A549 (cell line): ENCODE measurements around the gene CDC23. TPM values are rescaled to one million over a fixed set of nuclear protein-coding genes. Genes with fewer than 3 reads are reported as not detected.

ENCODE experiments used
- ATAC-seq, 2 experiments: fragments of 200-7000 bp in 1 of 2; fragments of >200 bp in 1 of 2; cut with Nextera tagmentation in 1 of 2; cut with Tn5 transposase in 1 of 2; 3 replicates each; pipeline versions ENCODE4 v1.8.0 to v1.9.1; 2018 to 2020; ENCODE audit warnings: mild to moderate bottlenecking in 1 of 2, moderate library complexity in 1 of 2
- CTCF ChIA-PET: fragments of 300-600 bp; sonication (Branson Sonifier 250); formaldehyde crosslinking; extraction: SDS; loops from one replicate; lab custom pipeline; 2021; ENCODE audit warnings: antibody characterized with exemption, inconsistent platforms; lab: Yijun Ruan, JAX
- POLR2A ChIA-PET: fragments of 350-600 bp; formaldehyde crosslinking; extraction: SDS; loops from one replicate; lab custom pipeline; 2021; ENCODE audit warnings: antibody characterized with exemption, inconsistent platforms; lab: Yijun Ruan, JAX
- DNase-seq, 2 experiments: peaks; one replicate each; pipeline versions ENCODE4 v3.0.0 to v3.0.0-alpha.2; 2011 to 2016; ENCODE audit warnings: low read depth in 1 of 2, low spot score in 1 of 2
- FAIRE-seq: peaks from 2 replicates; lab custom pipeline; 2011; peaks lifted over from hg19 to GRCh38; lab: Jason Lieb, UNC
- H3K27ac ChIP-seq, 2 experiments: fragments of >200 bp; sonication (Bioruptor Twin); formaldehyde crosslinking; 3 replicates each; pipeline ENCODE4 v1.5.1; 2016 to 2017
- H3K4me1 ChIP-seq: fragments of >200 bp; sonication (Bioruptor Twin); formaldehyde crosslinking; 3 replicates; pipeline ENCODE4 v1.6.1; 2016
- H3K4me2 ChIP-seq: fragments of >200 bp; sonication (Bioruptor Twin); formaldehyde crosslinking; 3 replicates; pipeline ENCODE4 v1.6.1; 2016
- H3K4me3 ChIP-seq: fragments of >200 bp; sonication (Bioruptor Twin); formaldehyde crosslinking; 3 replicates; pipeline ENCODE4 v1.5.1; 2016
- H3K9me3 ChIP-seq: fragments of >200 bp; sonication (Bioruptor Twin); formaldehyde crosslinking; 3 replicates; pipeline ENCODE4 v1.6.1; 2016
- ELK1 ChIP-seq: fragments of 150-350 bp; IDR thresholded peaks from 2 replicates; pipeline ENCODE4 v1.6.1; 2014; ENCODE audit warnings: low read depth, mild to moderate bottlenecking, low read length
- ESRRA ChIP-seq: fragments of 150-350 bp; IDR thresholded peaks from 2 replicates; pipeline ENCODE4 v1.6.1; 2014; ENCODE audit warnings: mild to moderate bottlenecking, low read length, borderline replicate concordance
- HDAC2 ChIP-seq: fragments of 200-600 bp; sonication (generic); IDR thresholded peaks from 2 replicates; pipeline ENCODE4 v1.6.1; 2016
- HMGXB4 ChIP-seq: fragments of 250-450 bp; sonication (Bioruptor Pico); IDR thresholded peaks from 2 replicates; pipeline ENCODE4 v1.5.0; 2021; ENCODE audit warnings: mild to moderate bottlenecking, moderate library complexity, borderline replicate concordance
- HOXB13 ChIP-seq: fragments of 250-450 bp; sonication (Bioruptor Pico); IDR thresholded peaks from 2 replicates; pipeline ENCODE4 v1.5.0; 2020; ENCODE audit warnings: low read depth, mild to moderate bottlenecking, moderate library complexity
- KDM5A ChIP-seq: fragments of 200-600 bp; sonication (generic); IDR thresholded peaks from 2 replicates; pipeline ENCODE4 v1.6.1; 2016; ENCODE audit warnings: antibody characterized with exemption, mild to moderate bottlenecking
- NFE2L2 ChIP-seq: fragments of 150-350 bp; conservative IDR thresholded peaks from 2 replicates; pipeline ENCODE4 v1.6.1; 2014; ENCODE audit warnings: low read length
- NPAS2 ChIP-seq: fragments of 250-450 bp; sonication (Bioruptor Pico); IDR thresholded peaks from 2 replicates; pipeline ENCODE4 v1.8.0; 2022; ENCODE audit warnings: mild to moderate bottlenecking, moderate library complexity, borderline replicate concordance
- NR3C1 ChIP-seq: fragments of >200 bp; sonication (Bioruptor Twin); formaldehyde crosslinking; IDR thresholded peaks from 3 replicates; pipeline ENCODE4 v1.6.1; 2017
- PHF8 ChIP-seq: fragments of 200-600 bp; sonication (generic); IDR thresholded peaks from 2 replicates; pipeline ENCODE4 v1.6.1; 2016; ENCODE audit warnings: low read depth, mild to moderate bottlenecking, antibody characterized with exemption, moderate library complexity, borderline replicate concordance
- RAD21 ChIP-seq, 2 experiments: fragments of >200 bp in 1 of 2; sonication (Bioruptor Twin) in 1 of 2; formaldehyde crosslinking in 1 of 2; IDR thresholded peaks in 1 of 2; conservative IDR thresholded peaks in 1 of 2; 2 replicates in 1 of 2; 3 replicates in 1 of 2; pipeline ENCODE4 v1.6.1; 2012 to 2018; ENCODE audit warnings: inconsistent platforms in 1 of 2
- RCOR1 ChIP-seq: fragments of 150-350 bp; IDR thresholded peaks from 2 replicates; pipeline ENCODE4 v1.6.1; 2014; ENCODE audit warnings: antibody characterized with exemption, low read length, low read depth
- REST ChIP-seq: fragments of 200-600 bp; sonication (generic); IDR thresholded peaks from 2 replicates; pipeline ENCODE4 v1.6.1; 2016; ENCODE audit warnings: antibody characterized with exemption, mild to moderate bottlenecking, moderate library complexity
- RNF2 ChIP-seq: fragments of 200-600 bp; sonication (generic); IDR thresholded peaks from 2 replicates; pipeline ENCODE4 v1.6.1; 2016; ENCODE audit warnings: low read depth, mild to moderate bottlenecking, antibody characterized with exemption, moderate library complexity, borderline replicate concordance
- TFCP2L1 ChIP-seq: fragments of 250-450 bp; sonication (Bioruptor Pico); IDR thresholded peaks from 2 replicates; pipeline ENCODE4 v1.5.0; 2021; ENCODE audit warnings: mild to moderate bottlenecking
- ZSCAN20 ChIP-seq: fragments of 250-450 bp; sonication (Bioruptor Pico); IDR thresholded peaks from 2 replicates; pipeline ENCODE4 v1.8.0; 2022; ENCODE audit warnings: mild to moderate bottlenecking, moderate library complexity
- WGBS: methylation state at CpG from one replicate; pipeline ENCODE4 v1.1.6; 2017; ENCODE audit errors: missing lambda C conversion rate; 5-methylcytosine and 5-hydroxymethylcytosine counted together
- polyA plus RNA-seq, 4 experiments: library from polyadenylated mRNA; depleted of rRNA in 3 of 4; stranded (reverse); fragments of >200 nt; fragmentation: RNase III in 1 of 4; extraction: RNeasy Plus Mini Kit Qiagen cat#74134 plus additional on column Dnase treatment in 1 of 4; gene quantifications; 2 replicates in 3 of 4; 3 replicates in 1 of 4; pipeline ENCODE4 v1.2.3, GENCODE V29; 2011 to 2017

CDC23 gene
- polyA plus RNA-seq, 2 of the 4 experiments (the other 2 are of a cell fraction): 37.1 to 70.3 TPM

GRCh38 chr5:138245717-138246116, 32.6 kb upstream of the CDC23 start:
- ATAC-seq (no peak), FAIRE-seq (no peak), DNase-seq (no peak)
- no peaks in the 10 kb centered on the region for H3K4me1 ChIP-seq
- no peak overlapping the region for H3K27ac ChIP-seq
- TF ChIP-seq ESRRA: no peak
- no peak for TF ChIP-seq TFCP2L1 (CRISPR knock-in tag)
- TF ChIP-seq REST: no peak
- TF ChIP-seq PHF8: no peak
- TF ChIP-seq ELK1: no peak
- no peak for TF ChIP-seq HMGXB4 (CRISPR knock-in tag)
- TF ChIP-seq RNF2: no peak
- no peak for TF ChIP-seq HDAC2
- no peak for TF ChIP-seq KDM5A
- TF ChIP-seq HOXB13 (CRISPR knock-in tag): no peak
- TF ChIP-seq RCOR1: no peak
- WGBS: no CpG with 5 or more reads among the region's 1 CpG
- POLR2A ChIA-PET: no interaction called here
- no peaks in the 10 kb centered on the region for H3K9me3 ChIP-seq
- CTCF ChIA-PET: interaction anchor here (0.9 to 3.5 kb wide), 5 partner anchors 10 to 55 kb away, joined by 3 to 21 read pairs (median 3); no protein-coding TSS in a partner anchor
- no peak overlapping the region for H3K4me2 ChIP-seq
- no peak overlapping the region for H3K4me3 ChIP-seq

GRCh38 chr5:138243794-138244193, 30.7 kb upstream of the CDC23 start:
- TF ChIP-seq ZSCAN20 (CRISPR knock-in tag) (no peak), ESRRA (no peak), RAD21 (conservative IDR thresholded peaks at IDR 0.05 in 1 of 2, IDR thresholded peaks at IDR 0.05 in 1 of 2) (no peak), NFE2L2 (no peak), HMGXB4 (CRISPR knock-in tag) (no peak), NPAS2 (no peak), REST (no peak), NR3C1 (no peak)
- TF ChIP-seq, all 56 proteins: peak for 0
- FAIRE-seq (no peak), ATAC-seq (peak in 1 of 2 experiments; percentile 45; a peak in 1 of 6 replicates), DNase-seq (no peak)
- WGBS: 62% methylated on average over 2 of the region's 2 CpGs
- CTCF ChIA-PET: interaction anchor here (0.6 to 3.5 kb wide), 7 partner anchors 20 to 1239 kb away, joined by 3 to 21 read pairs (median 4); no protein-coding TSS in a partner anchor
- H3K4me2 ChIP-seq: no peak overlapping the region
- no peaks in the 10 kb centered on the region for H3K4me1 ChIP-seq
- POLR2A ChIA-PET: interaction anchor here (0.8 kb wide), 1 partner anchor 30 kb away, joined by 3 read pairs; no protein-coding TSS in a partner anchor
- H3K4me3 ChIP-seq: no peak overlapping the region
- no peaks in the 10 kb centered on the region for H3K9me3 ChIP-seq
- no peak overlapping the region for H3K27ac ChIP-seq
